Skeletal muscle satellite cell (primary cell): Measurements from ENCODE around the gene NMNAT1.
"Not testable (repeated sequence)": the region's sequence is repeated elsewhere in the genome, so short reads cannot be mapped to it uniquely, and the experiment has no call there.

Experiments
- H3K27me3 ChIP-seq: 2 replicates; pipeline ENCODE4 v1.7.0; 2013; ENCODE audit warnings: low read length; ENCODE audit not compliant: control insufficient read depth, insufficient read depth
- H3K36me3 ChIP-seq: 2 replicates; pipeline ENCODE4 v1.7.0; 2013; ENCODE audit warnings: mild to moderate bottlenecking, control low read depth, low read length; ENCODE audit not compliant: insufficient read depth
- H3K4me1 ChIP-seq: 2 replicates; pipeline ENCODE4 v1.7.0; 2013; ENCODE audit warnings: low read length; ENCODE audit not compliant: control insufficient read depth, insufficient read depth
- H3K4me2 ChIP-seq: 2 replicates; pipeline ENCODE4 v1.7.0; 2013; ENCODE audit warnings: mild to moderate bottlenecking, low read length
- H3K4me3 ChIP-seq: 2 replicates; pipeline ENCODE4 v1.7.0; 2013; ENCODE audit warnings: low read length
- H3K9ac ChIP-seq: 2 replicates; pipeline ENCODE4 v1.7.0; 2013; ENCODE audit warnings: mild to moderate bottlenecking, low read depth, low read length, moderate library complexity
- H3K9me3 ChIP-seq: replicated peaks from 2 replicates; pipeline ENCODE4 v1.7.0; 2013; ENCODE audit warnings: mild to moderate bottlenecking, control low read depth, low read length

The NMNAT1 gene

GRCh38 chr1:9992910-9993309 lies 49.6 kb downstream of the NMNAT1 start:
- peaks cover 3% of the 10 kb centered on the region for H3K4me1 ChIP-seq
- no peak overlapping the region for H3K9ac ChIP-seq
- no peak overlapping the region for H3K4me3 ChIP-seq
- no peak overlapping the region for H3K4me2 ChIP-seq
- no peaks in the 10 kb centered on the region for H3K9me3 ChIP-seq
- H3K36me3 ChIP-seq, result no peaks in the 10 kb centered on the region
- H3K27me3 ChIP-seq, result peaks cover 10% of the 10 kb centered on the region

GRCh38 chr1:9993561-9994075 lies 50.3 kb downstream of the NMNAT1 start:
- Histone ChIP-seq H3K36me3 (no peaks in the 10 kb centered on the region), H3K4me2 (no peak overlapping the region), H3K4me3 (no peak overlapping the region), H3K9me3 (no peaks in the 10 kb centered on the region), H3K9ac (no peak overlapping the region), H3K27me3 (peaks cover 13% of the 10 kb centered on the region), H3K4me1 (peaks cover 3% of the 10 kb centered on the region)

- H3K4me2 ChIP-seq, result peak within 1 kb of the TSS; percentile 72
- peaks cover 3% of the 10 kb centered on the region for H3K4me1 ChIP-seq
- H3K9me3 ChIP-seq, result no peaks in the 10 kb centered on the region
- H3K9ac ChIP-seq, result no peak within 1 kb of the TSS
- peaks cover 20% of the 10 kb centered on the region for H3K27me3 ChIP-seq
- peak within 1 kb of the TSS; percentile 51 for H3K4me3 ChIP-seq
- no peaks in the 10 kb centered on the region for H3K36me3 ChIP-seq
Measured at GRCh38 chr1:9996624-9997582, 53.6 kb downstream of the NMNAT1 start, which contains the start of gene RBP7. Gene RBP7, plus strand, starts transcription at chr1:9997228. Its CDS starts 31 bp downstream, at chr1:9997259.

- peaks cover 3% of the 10 kb centered on the region for H3K4me1 ChIP-seq
- H3K4me3 ChIP-seq, result no peak overlapping the region
- H3K9ac ChIP-seq, result no peak overlapping the region
- H3K36me3 ChIP-seq, result no peaks in the 10 kb centered on the region
- peaks cover 27% of the 10 kb centered on the region for H3K27me3 ChIP-seq
- H3K9me3 ChIP-seq, result no peaks in the 10 kb centered on the region
- H3K4me2 ChIP-seq, result no peak overlapping the region
Measured at GRCh38 chr1:10001016-10001665, 57.9 kb downstream of the NMNAT1 start.

GRCh38 chr1:10005248-10005647 lies 62.0 kb downstream of the NMNAT1 start:
- H3K4me1 ChIP-seq, H3K4me2 ChIP-seq, H3K36me3 ChIP-seq, H3K4me3 ChIP-seq, H3K9me3 ChIP-seq, H3K9ac ChIP-seq: not testable (repeated sequence)
- H3K27me3 ChIP-seq, result peaks cover 14% of the 10 kb centered on the region

- no peak overlapping the region for H3K9ac ChIP-seq
- no peak overlapping the region for H3K4me2 ChIP-seq
- no peak overlapping the region for H3K4me3 ChIP-seq
- H3K27me3 ChIP-seq, result peaks cover 6% of the 10 kb centered on the region
- H3K36me3 ChIP-seq, result no peaks in the 10 kb centered on the region
- H3K9me3 ChIP-seq, result no peaks in the 10 kb centered on the region
- H3K4me1 ChIP-seq, result no peaks in the 10 kb centered on the region
Measured at GRCh38 chr1:10007169-10007568, 63.9 kb downstream of the NMNAT1 start.

GRCh38 chr1:10014016-10014415 lies 70.7 kb downstream of the NMNAT1 start:
- Histone ChIP-seq H3K27me3 (no peaks in the 10 kb centered on the region), H3K4me3 (no peak overlapping the region), H3K9ac (no peak overlapping the region), H3K4me1 (no peaks in the 10 kb centered on the region), H3K9me3 (no peaks in the 10 kb centered on the region), H3K36me3 (no peaks in the 10 kb centered on the region), H3K4me2 (no peak overlapping the region)

GRCh38 chr1:10019561-10019960 lies 76.3 kb downstream of the NMNAT1 start:
- Histone ChIP-seq H3K4me3 (no peak overlapping the region), H3K36me3 (no peaks in the 10 kb centered on the region), H3K9me3 (no peaks in the 10 kb centered on the region), H3K4me2 (no peak overlapping the region), H3K27me3 (no peaks in the 10 kb centered on the region), H3K4me1 (no peaks in the 10 kb centered on the region), H3K9ac (no peak overlapping the region)

GRCh38 chr1:10020086-10020485 lies 76.8 kb downstream of the NMNAT1 start:
- Histone ChIP-seq H3K9ac (no peak overlapping the region), H3K4me1 (no peaks in the 10 kb centered on the region), H3K27me3 (no peaks in the 10 kb centered on the region), H3K36me3 (no peaks in the 10 kb centered on the region), H3K4me3 (no peak overlapping the region), H3K4me2 (no peak overlapping the region), H3K9me3 (no peaks in the 10 kb centered on the region)

GRCh38 chr1:10020678-10021077 lies 77.4 kb downstream of the NMNAT1 start:
- H3K9ac ChIP-seq, H3K4me3 ChIP-seq, H3K36me3 ChIP-seq, H3K4me2 ChIP-seq, H3K4me1 ChIP-seq, H3K27me3 ChIP-seq, H3K9me3 ChIP-seq: not testable (repeated sequence)

GRCh38 chr1:10021992-10022391 lies 78.7 kb downstream of the NMNAT1 start:
- H3K27me3 ChIP-seq, H3K36me3 ChIP-seq: not testable (repeated sequence)

More at GRCh38 chr1:10021992-10022391, 78.7 kb downstream of the NMNAT1 start:
- H3K9ac ChIP-seq, H3K9me3 ChIP-seq, H3K4me3 ChIP-seq, H3K4me2 ChIP-seq, H3K4me1 ChIP-seq: not testable (repeated sequence)
